Measurements from ENCODE around the gene CRB1. TPM values are rescaled to one million over a fixed set of nuclear protein-coding genes. Genes with fewer than 3 reads are reported as not detected.
"Not testable (repeated sequence)": the region's sequence is repeated elsewhere in the genome, so short reads cannot be mapped to it uniquely, and the experiment has no call there.

Gene CRB1
- polyA plus RNA-seq, 12 donors, result 0.08 to 0.70 (median 0.35) TPM; not detected in 2

DNA sequence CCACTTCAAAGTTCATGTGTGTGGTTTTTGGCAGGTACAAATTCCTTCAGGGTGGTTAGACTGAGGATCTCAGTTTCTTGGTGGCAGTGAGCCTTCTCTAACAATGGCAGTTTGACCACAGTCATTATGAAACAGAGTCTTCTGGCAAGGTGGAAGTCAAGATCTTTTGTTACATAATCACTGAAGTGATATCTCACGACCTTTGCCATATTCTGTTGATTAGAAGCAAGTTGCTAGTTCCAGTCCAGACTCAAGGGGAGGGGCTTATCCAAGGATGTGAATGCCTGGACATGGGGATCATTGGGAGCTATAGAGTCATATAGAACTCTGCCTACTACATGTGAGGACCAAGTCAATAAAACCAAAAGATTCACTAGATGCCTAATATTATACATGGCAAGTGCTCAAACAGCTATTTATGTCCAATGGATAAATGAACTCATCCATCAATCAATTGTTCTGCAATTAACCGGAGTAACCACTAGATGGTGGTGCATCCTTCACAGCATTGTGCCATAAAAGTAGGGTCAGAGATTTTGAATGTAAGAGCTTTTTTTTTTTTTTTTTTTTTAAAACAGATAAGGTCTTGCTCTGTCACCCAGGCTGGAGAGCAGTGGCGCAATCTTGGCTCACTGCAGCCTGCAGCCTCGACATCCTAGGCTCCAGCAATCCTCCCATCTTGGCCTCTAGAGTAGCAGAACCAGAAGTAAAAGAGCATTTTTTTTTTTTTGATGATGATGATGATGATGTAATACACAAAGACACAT, 131.9 kb downstream of the CRB1 start:
- DNase-seq, result no peak

DNA sequence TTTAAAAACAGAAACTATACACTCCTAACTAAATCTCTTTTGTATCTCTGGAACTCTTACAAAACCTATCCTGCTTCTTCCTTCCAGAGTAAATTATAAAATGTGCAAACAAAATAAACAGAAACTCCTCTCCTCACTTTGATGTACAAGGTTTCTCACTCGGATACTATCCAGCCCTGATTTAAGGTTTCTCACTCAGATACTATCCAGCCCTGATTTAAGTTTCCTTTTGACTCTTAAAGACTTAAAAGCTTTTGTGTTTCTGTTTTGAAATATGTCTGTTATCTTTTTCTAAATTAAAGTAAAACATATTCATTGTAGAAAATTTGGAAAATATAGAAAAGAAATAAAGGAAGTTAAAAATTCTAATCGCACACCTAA, 132.5 kb downstream of the CRB1 start:
- no peak for DNase-seq

DNA sequence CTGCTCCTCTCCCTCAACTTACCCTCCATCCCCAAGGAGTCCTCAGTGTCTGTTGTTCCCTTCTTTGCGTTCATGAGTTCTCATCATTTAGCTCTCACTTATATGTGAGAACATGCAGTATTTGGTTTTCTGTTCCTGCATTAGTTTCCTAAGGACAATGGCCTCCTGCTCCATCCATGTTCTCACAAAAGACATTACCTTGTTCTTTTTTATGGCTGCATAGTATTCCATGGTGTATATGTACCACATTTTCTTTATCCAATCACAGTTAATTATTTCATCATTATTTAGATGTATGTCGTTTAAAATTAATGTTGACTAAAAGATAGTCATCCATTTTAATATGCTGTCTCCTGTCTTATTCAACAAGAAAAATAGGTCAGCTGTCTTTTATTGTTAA, 134.1 kb downstream of the CRB1 start:
- no peak for DNase-seq

DNA sequence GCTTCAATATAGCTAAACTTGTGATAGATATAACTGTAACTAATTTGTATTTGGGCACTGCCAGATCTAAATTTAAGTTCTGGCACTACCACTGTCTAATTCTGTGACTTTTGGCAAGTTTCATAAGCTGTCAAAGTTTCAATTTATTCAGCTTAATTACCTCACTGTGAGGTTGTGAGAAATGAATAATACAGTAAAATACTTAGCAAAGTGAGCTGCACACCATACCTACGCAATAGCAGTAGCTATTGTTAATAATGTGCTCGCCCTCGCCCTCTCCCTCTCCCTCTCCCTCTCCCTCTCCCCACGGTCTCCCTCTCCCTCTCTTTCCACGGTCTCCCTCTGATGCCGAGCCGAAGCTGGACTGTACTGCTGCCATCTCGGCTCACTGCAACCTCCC, 136.7 kb downstream of the CRB1 start:
- not testable (repeated sequence) for DNase-seq

DNA sequence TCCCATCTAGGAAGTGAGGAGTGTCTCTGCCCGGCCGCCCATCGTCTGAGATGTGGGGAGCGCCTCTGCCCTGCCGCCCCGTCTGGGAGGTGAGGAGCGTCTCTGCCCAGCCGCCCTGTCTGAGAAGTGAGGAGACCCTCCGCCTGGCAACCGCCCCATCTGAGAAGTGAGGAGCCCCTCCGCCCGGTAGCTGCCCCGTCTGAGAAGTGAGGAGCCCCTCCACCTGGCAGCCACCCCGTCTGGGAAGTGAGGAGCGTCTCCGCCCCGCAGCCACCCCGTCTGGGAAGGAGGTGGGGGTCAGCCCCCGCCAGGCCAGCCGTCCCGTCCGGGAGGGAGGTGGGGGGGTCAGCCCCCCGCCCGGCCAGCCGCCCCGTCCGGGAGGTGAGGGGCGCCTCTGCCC, 137.6 kb downstream of the CRB1 start:
- not testable (repeated sequence) for DNase-seq

DNA sequence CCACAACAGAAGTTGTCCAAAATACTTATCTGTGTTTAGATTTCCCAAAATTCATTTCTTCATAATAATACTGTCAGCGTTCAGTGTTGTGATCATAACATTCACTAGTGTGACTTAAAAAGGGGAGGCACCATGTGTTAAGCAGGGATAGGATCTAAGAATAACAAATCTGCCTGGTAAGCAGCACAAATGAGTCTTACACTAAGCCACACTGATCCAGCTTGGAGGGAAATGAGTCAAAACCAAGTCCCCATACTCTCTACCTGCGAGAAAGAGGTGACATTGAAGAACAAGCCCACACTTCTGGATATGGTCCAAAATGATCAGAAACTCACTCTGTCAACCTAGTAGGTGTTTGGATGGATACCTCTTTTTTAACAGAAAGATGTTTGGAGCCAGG, 145.5 kb downstream of the CRB1 start:
- no peak for DNase-seq

DNA sequence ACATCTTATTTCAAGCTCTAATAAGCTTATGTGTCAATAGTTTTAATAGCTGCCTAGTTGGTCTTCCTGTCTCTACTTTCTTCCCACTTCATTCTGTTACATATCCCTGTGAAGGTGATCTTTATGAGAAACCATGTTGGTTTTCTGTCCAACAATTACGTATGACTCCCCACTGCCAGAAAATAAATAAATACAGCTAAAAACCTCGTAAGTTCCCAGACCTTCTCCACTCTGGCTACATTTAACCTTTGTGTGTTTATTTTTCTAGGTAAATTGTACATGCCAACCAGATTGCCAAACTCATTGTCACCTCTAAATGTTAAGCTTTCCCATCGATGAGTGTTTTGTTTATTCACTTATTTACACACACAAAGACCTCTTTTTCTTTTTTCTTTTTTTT, 147.2 kb downstream of the CRB1 start:
- DNase-seq, result no peak

DNA sequence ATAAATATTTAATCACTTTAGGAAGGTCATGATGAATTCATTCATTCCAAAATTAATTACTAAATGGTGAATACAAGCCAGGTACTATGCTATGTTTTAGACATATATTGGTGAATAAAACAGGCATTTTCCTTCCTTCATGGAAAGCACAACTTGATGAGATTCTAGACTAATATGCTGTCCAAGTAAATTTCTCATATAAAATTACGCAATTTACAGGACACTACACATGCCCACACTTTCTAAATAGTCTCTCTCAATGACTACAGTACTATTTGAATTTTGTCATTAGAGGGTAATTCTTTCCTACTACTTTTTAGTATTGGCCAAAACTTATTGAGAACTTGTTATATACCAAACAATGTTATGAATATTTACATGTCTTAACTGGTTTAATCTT, 150.6 kb downstream of the CRB1 start:
- DNase-seq, result no peak

DNA sequence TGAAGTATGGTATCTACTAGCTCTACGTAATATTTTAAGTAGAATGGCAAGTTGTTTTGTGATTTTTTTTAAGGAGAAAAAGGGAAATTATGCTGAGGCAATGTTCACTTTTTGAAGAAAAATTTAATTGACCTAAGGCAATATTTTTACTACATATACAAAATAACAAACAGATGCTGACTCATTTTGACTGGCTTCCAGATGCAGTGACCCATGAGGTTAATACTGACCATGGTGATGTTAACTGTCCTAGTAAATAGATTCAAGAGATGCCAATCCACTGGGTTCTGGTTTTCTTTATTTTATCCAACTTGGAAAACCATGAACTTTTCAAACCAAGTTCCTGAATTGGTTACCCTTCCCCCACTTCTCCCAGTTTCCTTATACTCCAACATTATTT, 154.9 kb downstream of the CRB1 start:
- no peak for DNase-seq

DNA sequence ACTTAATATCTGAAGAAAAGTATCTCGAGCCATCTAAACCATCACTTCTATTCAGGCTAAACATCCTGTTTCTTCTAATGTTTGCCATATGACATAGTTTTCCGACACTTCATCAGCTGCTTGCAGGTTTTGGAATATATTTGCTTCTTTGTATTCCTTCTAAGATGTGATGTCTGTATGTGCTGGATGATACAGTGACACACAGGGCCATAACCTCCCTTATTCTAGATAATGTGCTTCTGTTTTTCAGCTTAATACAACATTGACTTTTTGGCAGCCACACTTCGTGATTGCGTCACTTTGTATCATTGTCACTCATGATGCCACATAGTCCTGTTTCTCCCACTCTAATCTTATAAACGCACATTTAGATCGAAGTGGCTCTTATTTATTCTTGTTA, 156.3 kb downstream of the CRB1 start:
- no peak for DNase-seq

DNA sequence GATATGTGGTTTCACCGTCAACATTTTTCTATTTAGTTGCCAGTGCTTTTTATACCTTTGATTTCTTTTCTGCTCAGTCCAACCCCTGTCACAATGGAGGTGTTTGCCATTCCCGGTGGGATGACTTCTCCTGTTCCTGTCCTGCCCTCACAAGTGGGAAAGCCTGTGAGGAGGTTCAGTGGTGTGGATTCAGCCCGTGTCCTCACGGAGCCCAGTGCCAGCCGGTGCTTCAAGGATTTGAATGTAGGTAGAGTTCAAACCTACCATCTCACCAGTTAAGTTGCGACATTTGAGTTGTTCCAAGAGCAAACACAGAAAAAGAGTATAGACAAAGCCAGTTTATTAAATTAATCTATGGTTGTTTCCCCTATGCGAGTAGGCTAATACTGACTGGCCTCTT, 161.3 kb downstream of the CRB1 start:
- no peak for DNase-seq

DNA sequence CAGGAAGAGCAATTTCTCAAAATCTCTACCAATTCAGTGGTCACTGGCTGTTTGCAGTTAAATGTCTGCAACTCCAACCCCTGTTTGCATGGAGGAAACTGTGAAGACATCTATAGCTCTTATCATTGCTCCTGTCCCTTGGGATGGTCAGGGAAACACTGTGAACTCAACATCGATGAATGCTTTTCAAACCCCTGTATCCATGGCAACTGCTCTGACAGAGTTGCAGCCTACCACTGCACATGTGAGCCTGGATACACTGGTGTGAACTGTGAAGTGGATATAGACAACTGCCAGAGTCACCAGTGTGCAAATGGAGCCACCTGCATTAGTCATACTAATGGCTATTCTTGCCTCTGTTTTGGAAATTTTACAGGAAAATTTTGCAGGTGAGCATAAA, 167.2 kb downstream of the CRB1 start:
- no peak for DNase-seq

DNA sequence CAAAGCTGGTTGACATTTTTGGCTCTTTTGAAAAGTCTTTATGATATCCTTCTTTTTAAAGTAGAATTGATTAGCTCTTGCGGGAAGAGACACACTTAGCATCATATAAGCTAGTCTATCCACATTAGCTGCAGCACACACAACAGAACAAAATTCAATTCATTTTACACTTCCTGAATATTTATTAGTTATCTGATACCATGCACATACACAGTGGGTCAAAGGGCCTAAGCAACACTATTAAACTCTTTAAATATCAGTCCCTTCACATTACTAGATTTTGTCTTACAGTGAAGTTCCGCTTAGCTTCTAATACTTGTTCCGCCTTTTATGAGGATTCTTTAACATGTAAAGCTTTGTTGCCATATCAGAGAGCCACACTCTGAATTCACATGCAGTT, 169.5 kb downstream of the CRB1 start:
- DNase-seq, result no peak

DNA sequence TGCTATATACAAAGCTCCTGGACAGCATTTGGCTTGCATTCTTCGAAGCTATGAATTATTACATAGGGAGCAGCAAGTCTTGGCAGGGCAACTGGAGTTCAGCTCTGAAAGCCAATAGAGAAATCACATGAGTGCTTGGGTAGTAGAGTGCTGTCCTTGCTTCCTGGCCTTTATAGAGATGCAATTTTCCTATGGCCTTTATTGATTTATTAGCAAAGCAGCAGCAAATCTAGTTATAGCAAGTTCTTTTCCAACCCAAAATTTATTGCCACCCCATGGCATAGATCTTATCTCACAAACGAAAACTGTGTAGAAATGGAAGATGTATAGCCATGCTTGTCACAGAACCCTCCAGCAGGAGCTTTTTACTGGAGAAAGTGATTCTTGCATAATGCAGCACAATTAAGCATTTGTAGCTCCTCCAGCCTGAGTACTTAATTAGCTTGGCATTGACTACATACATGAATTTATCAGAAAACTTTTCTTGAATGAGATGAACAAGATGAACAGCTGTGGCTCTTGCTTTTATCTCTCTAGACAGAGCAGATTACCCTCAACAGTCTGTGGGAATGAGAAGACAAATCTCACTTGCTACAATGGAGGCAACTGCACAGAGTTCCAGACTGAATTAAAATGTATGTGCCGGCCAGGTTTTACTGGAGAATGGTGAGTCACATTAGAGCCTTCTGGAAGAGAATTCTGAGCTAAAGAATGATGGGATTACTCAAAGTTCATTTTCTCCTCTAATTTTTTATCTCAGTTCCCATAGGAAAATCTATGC, 170.1 kb downstream of the CRB1 start:
- DNase-seq, result no peak

DNA sequence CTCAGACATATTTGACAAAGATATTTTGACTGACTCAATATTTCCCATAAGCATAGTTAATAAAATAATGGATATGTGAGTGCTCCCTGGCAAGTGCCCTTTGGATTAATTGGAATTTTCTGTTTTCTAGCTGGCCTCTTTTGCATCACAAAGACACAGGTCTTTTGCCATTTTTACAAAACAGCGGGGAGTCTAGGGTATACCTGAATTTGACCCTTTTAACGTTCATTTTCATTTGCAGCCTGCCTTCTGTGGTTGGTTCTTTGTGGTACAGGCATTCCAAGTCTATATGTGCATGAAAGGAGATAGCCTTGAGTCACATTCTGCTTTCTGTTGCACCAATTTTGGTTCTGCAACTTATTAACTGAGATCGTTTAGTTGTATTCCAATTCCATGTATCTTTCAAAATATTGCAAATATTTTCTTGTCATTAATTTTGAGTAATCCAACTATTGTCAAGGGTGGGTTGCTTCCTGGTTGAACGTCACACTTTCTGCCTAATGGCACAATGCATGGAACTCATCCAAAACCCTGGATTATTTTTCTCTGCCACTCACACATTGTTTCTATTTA, 171.7 kb downstream of the CRB1 start:
- no peak for DNase-seq

DNA sequence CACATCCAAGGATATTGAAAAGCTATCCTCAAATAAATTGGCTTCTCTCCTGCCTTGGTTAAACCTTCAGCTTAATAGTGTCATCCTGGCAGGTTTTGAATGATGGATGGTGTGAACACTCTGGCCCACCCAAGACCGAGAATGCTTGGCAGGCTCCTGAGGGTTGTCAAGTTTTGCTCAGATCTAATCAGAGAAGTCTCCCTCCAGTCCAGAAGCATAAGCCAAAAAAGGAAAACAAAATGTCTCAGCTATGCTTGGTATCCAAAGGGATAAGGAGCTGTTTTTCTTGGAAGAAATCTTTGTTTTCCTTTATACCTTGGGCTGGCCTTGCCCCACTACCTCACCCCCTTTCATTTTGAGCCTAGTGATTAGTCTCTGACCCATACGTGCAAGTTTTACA, 172.7 kb downstream of the CRB1 start:
- DNase-seq, result no peak

DNA sequence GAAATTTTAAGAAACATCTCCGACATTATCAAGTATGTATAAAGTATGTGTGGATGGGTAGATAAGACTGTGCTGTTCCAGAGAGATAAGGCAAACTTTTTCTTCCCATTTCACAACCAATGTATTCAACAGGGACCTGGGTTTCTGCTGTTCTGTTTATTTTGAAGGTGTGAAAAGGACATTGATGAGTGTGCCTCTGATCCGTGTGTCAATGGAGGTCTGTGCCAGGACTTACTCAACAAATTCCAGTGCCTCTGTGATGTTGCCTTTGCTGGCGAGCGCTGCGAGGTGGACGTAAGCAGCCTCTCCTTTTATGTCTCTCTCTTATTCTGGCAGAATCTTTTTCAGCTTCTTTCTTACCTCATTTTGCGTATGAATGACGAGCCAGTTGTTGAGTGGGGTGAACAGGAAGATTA, 174.0 kb downstream of the CRB1 start:
- DNase-seq, result no peak

DNA sequence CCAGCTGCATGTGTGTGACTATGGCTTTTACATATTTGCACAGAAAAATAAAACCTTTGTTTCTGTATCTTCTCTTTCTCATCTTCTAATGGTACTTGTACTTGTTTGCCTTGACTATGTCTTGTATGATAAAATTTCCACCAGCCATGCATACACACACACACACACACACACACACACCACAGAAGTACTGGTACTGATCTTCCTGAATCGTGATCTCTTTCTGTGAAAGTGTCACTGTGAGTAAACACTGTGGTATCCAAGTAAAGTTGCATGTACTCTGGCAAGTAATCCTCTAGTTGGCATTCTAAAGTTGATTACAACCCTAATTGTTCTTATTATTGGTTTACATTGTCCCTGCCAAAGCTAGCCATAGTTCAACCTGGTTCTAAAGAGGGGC, 176.7 kb downstream of the CRB1 start:
- DNase-seq, result no peak

DNA sequence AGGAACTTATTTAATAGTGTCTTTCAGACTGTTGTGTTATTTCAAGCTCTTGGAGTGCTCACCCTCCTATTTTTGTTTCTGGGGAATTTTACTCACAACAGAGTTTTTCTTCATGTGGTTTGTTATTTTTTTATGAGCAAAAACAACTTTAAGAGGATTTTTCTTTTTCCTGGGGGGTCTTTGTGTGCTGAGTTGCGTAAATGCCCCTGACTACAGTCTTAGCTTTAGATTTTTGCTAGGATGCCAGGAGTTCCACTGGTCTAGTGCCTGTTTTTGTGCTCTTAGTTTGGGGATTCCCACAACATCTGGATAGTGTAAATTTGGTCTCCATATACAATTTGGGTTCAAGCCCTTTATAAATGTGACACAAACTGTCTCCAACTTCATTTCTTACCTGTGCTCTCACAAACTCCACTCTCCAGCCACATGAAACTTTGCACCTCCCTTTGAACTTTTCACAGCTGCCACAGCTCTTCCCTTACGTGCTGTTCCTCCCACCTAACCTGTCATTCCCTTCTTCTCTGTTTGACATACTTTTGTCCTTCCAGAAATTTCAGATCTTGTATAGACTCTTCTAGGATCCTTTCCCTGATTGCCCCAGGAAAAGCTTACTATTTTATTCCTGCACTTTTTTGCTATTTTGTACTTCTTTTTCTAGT, 180.2 kb downstream of the CRB1 start:
- no peak for DNase-seq

DNA sequence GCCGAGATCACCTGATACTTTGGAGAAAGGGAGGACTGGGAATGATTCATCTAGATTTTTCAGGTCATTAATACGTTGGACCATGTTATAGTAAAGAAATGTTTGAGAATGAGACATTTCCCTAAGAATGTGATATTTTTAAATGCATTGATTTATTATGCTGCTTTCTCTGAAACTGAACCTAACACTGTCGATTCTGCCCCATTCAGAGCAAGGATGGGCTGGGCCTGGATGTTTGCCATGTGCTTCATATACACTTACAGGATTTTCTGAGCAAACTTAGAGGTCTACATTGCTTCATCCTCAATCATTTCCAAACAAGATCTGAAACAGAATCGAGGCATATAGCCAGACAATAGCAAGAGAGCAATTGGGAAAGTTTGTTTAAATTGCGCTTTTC, 183.3 kb downstream of the CRB1 start:
- DNase-seq, result no peak

DNA sequence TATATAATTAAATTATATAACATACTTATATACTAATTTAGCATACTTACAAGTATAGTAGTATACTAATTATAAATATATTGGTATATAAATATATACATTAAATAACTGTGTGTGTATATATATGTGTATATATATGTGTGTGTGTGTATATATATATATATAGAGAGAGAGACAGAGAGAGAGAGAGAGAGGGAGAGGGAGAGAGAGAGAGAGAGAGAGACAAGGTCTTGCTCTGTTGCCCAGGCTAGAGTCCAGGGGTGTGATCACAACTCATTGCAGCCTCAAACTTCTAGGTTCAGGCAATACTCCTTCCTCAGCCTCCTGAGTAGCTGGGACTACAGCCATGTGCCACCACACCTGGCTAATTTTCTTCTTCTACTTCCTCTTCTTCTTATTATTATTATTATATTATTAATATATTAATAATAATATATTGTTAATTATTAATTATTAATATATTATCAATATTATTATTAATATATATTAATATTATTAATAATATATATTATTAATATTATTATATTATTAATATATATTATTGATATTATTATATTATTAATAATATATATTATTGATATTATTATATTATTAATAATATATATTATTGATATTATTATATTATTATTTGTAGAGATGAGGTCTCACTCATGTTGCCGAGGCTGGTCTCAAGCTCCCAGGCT, 185.5 kb downstream of the CRB1 start:
- DNase-seq, result no peak

DNA sequence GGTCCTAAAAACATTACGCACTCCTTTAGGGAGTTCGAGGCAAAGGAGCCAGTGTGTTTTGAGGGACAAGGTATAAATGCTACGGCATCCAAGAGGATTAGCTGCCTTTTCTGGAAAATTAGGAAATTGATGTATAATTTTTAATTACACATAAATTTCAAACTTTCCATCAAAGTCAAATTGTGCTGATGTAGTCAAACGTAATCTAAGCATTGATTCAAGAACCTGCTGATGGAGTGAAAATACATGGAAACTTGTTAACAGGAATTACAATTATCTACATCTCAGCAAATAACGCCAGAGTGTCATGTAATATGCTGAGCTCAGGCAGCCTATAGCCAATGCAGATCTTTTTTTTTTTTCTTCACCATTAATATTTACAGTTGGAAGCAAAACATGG, 194.5 kb downstream of the CRB1 start:
- no peak for DNase-seq

Measured in muscle of arm (tissue), 12 donors.